K562 treated with DMSO at 1 percent for 24 hours (cell line): ENCODE measurements around the gene SMCO3. TPM values are rescaled to one million over a fixed set of nuclear protein-coding genes. Genes with fewer than 3 reads are reported as not detected.

Experiments used
- total RNA-seq: library from RNA; unstranded; fragments of 300-600 nt; gene quantifications from 2 replicates; pipeline ENCODE4 v1.2.3, GENCODE V29; 2022; ENCODE audit warnings: low read depth; ENCODE audit not compliant: insufficient read depth

SMCO3 gene
- total RNA-seq, result not detected in 2 replicates

GRCh38 chr12:14814014-14814413 lies at the start of gene SMCO3:
Gene SMCO3, minus strand, starts transcription at chr12:14814182. Its CDS starts 7,502 bp downstream, at chr12:14806680.

GRCh38 chr12:14843425-14843887 lies 29.5 kb upstream of the SMCO3 start, which contains the start of gene ART4:
Gene ART4, minus strand, starts transcription at chr12:14843526. Its CDS starts 413 bp downstream, at chr12:14843113.

GRCh38 chr12:14803011-14803829 lies 10.8 kb downstream of the SMCO3 start, which contains the start of the genes C12orf60 and WBP11:
Gene C12orf60, plus strand, starts transcription at chr12:14803670. Its CDS starts 19,266 bp downstream, at chr12:14822936.
Gene WBP11, minus strand, starts transcription at chr12:14803478. Its CDS starts 2,095 bp downstream, at chr12:14801383.

Other genes starting within 250 kb of the SMCO3 start
- 13.5 and 14.7 TPM in 2 replicates for gene PLBD1, start 246.3 kb downstream of the SMCO3 start, total RNA-seq
- not detected in 2 replicates for gene GUCY2C, start 117.6 kb downstream of the SMCO3 start, total RNA-seq
- gene WBP11, start 10.7 kb downstream of the SMCO3 start, total RNA-seq, result 27.4 and 28.5 TPM in 2 replicates
- 0.66 and 1.0 TPM in 2 replicates for gene C12orf60, start 10.5 kb downstream of the SMCO3 start, total RNA-seq
- gene ART4, start 29.3 kb upstream of the SMCO3 start, total RNA-seq, result not detected in 2 replicates
- gene MGP, start 71.7 kb upstream of the SMCO3 start, total RNA-seq, result not detected in 2 replicates
- gene ERP27, start 124.4 kb upstream of the SMCO3 start, total RNA-seq, result not detected in 2 replicates
- 55.8 and 60.8 TPM in 2 replicates for gene ARHGDIB, start 147.4 kb upstream of the SMCO3 start, total RNA-seq
- gene PDE6H, start 158.9 kb upstream of the SMCO3 start, total RNA-seq, result not detected in 2 replicates